Thyroid gland (tissue), 4 donors: ENCODE measurements around the gene C1orf216.

Experiments
- POLR2A ChIP-seq, 2 donors: fragments of 450-650 bp; IDR thresholded peaks; one replicate each; pipeline ENCODE4 v1.6.1; 2017; ENCODE audit warnings: antibody characterized with exemption in 2 of 2, mild to moderate bottlenecking in 2 of 2, moderate library complexity in 1 of 2
- TF ChIP-seq, protein P1 (sequence below), 6 experiments: fragments of 200-600 bp in 3 of 6; fragments of 450-650 bp in 3 of 6; sonication (generic) in 3 of 6; IDR thresholded peaks; one replicate each; pipeline ENCODE4 v1.5.1; 2016 to 2019; ENCODE audit warnings: antibody characterized with exemption in 6 of 6, mild to moderate bottlenecking in 2 of 6, inconsistent platforms in 1 of 6, moderate library complexity in 1 of 6

DNA sequence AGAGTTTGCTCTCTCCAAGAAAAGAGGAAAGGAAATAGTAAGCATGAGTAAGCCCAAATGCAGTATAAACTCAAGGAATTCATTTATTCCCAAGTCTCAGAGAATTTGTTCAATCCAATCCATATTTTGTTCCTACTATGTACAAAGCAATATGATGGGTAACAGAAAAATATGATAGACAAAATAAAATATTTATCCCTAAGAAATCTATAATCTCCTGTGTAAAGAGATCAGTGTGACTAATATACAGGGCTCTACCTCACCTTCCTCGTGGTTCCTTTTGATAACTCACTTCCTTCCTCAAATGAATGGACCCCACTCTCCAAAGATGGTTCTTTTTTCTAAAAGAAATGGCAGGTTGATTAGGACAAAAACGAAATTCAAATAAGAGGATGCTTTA is 43.5 kb upstream of the C1orf216 start:
- TF ChIP-seq, protein P1, sequence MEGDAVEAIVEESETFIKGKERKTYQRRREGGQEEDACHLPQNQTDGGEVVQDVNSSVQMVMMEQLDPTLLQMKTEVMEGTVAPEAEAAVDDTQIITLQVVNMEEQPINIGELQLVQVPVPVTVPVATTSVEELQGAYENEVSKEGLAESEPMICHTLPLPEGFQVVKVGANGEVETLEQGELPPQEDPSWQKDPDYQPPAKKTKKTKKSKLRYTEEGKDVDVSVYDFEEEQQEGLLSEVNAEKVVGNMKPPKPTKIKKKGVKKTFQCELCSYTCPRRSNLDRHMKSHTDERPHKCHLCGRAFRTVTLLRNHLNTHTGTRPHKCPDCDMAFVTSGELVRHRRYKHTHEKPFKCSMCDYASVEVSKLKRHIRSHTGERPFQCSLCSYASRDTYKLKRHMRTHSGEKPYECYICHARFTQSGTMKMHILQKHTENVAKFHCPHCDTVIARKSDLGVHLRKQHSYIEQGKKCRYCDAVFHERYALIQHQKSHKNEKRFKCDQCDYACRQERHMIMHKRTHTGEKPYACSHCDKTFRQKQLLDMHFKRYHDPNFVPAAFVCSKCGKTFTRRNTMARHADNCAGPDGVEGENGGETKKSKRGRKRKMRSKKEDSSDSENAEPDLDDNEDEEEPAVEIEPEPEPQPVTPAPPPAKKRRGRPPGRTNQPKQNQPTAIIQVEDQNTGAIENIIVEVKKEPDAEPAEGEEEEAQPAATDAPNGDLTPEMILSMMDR (IDR thresholded peaks at IDR 0.05): no peak
- no peak for TF ChIP-seq POLR2A (IDR thresholded peaks at IDR 0.05)
